ENCODE measurements around the gene PAQR6. TPM values are rescaled to one million over a fixed set of nuclear protein-coding genes. Genes with fewer than 3 reads are reported as not detected.
A peak's percentile ranks its signal among the peaks of the same experiment; 100 is the strongest.

The PAQR6 gene
- total and polyA plus RNA-seq, 10 of the 15 experiments (the other 5 are each of a cell fraction or from before 2014, with no cell fraction given): 0.42 to 4.5 (median 1.3) TPM

DNA sequence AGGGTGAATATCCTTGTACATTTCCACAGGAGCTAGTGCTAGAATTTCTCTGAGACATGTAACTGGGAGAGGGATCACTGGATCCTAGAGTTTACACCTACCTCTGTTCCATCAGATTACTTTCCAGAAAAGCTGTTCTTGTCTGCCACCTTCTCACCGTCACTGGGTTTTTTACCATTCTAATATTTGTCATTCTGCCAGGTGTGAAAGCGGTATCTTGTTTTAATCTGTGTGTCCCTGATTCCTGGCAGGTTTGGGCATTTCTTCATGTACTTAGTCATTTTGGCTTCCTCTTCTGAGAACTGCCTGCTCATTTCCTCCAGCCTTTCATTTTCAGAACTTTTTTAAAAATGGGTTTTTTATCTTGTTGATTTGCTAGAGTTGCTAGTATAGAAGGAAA lies 30.0 kb downstream of the PAQR6 start:
- no peaks in the 10 kb centered on the region for H3K9me3 ChIP-seq (replicated peaks; ENCODE audit: control insufficient read depth, insufficient read depth, low read length)
- no TSS peak for BruUV-seq (replicated peaks)
- peak overlapping the region; percentile 22 for H3K4me3 ChIP-seq
- POLR2A ChIA-PET: interaction anchor here (0.6 to 2.3 kb wide), 14 partner anchors 16 to 237 kb away, joined by 3 to 11 read pairs (median 4); partner anchors contain the start of gene SLC25A44
- in situ Hi-C loops (cut with MboI) (no loop called here), intact Hi-C loops (cut with micrococcal nuclease; ENCODE audit: unreplicated experiment) (no loop called here)
- H2AFZ ChIP-seq (ENCODE audit: control insufficient read depth, low read depth, low read length): peak overlapping the region; percentile 26
- H3K4me1 ChIP-seq (ENCODE audit: control insufficient read depth, insufficient read depth, low read length): peaks cover 24% of the 10 kb centered on the region
- CTCF ChIA-PET: interaction anchor here (0.7 to 14.2 kb wide), 7 partner anchors 8 to 168 kb away, joined by 3 to 502 read pairs (median 4); partner anchors contain the start of gene SEMA4A
- RAD21 ChIA-PET (ENCODE audit: unreplicated experiment): interaction anchor here (1.0 to 1.9 kb wide), 8 partner anchors 16 to 118 kb away, joined by 3 to 9 read pairs (median 5); partner anchors contain the start of gene SLC25A44
- ATAC-seq: peak; percentile 43
- SMC1A ChIA-PET (ENCODE audit: uncharacterized antibody, unreplicated experiment): interaction anchor here (0.9 to 14.3 kb wide), 7 partner anchors 9 to 128 kb away, joined by 3 to 411 read pairs (median 5); partner anchors contain the start of genes SEMA4A and SLC25A44
- no peaks in the 10 kb centered on the region for H3K27me3 ChIP-seq (replicated peaks in 1 of 2; ENCODE audit: control insufficient read depth in 2 of 2, insufficient read depth in 2 of 2, low read length in 1 of 2)
- H3K9ac ChIP-seq (ENCODE audit: control insufficient read depth, insufficient read depth, low read length): peak overlapping the region; percentile 42
- peak; percentile 43 for DNase-seq (ENCODE audit: low read depth, low spot score)
- no peaks in the 10 kb centered on the region for H4K20me1 ChIP-seq (ENCODE audit: control insufficient read depth, insufficient read depth)
- H3K4me2 ChIP-seq (ENCODE audit: control insufficient read depth, insufficient read depth): peak overlapping the region; percentile 93
- WGBS (ENCODE audit: insufficient coverage, insufficient replicate concordance, low lambda C conversion rate, missing lambda C conversion rate): 0% methylated on average over 2 of the region's 2 CpGs
- peaks cover 30% of the 10 kb centered on the region for H3K79me2 ChIP-seq (ENCODE audit: control insufficient read depth, insufficient read depth, low read length)
- H3K27ac ChIP-seq (ENCODE audit: control insufficient read depth, insufficient read depth): peak overlapping the region; percentile 90
- no peak for FAIRE-seq
- peaks cover 2% of the 10 kb centered on the region in 2 experiments; a peak in 3 of 4 replicates for H3K36me3 ChIP-seq (ENCODE audit: control insufficient read depth in 2 of 2, insufficient read depth in 2 of 2, low read length in 1 of 2)
- TF ChIP-seq HCFC1 (IDR thresholded peaks at IDR 0.05; ENCODE audit: low read length) (no peak), SRF (IDR thresholded peaks at IDR 0.05; ENCODE audit: low read depth in 2 of 2, low read length in 2 of 2) (no peak), SIX5 (IDR thresholded peaks at IDR 0.05; ENCODE audit: low read depth, low read length, severe bottlenecking) (no peak), CHD4 (IDR thresholded peaks at IDR 0.05) (no peak), BMI1 (IDR thresholded peaks at IDR 0.05; ENCODE audit: borderline replicate concordance) (no peak), SUPT20H (IDR thresholded peaks at IDR 0.05; ENCODE audit: borderline replicate concordance, control insufficient read depth, low read depth, low read length) (no peak), FOS (IDR thresholded peaks at IDR 0.05; ENCODE audit: borderline replicate concordance, extremely low read depth, insufficient read length) (no peak), NR2C1 (IDR thresholded peaks at IDR 0.05) (no peak), ZNF24 (IDR thresholded peaks at IDR 0.05) (no peak), STAT1 (conservative IDR thresholded peaks at IDR 0.05) (no peak), GABPA (IDR thresholded peaks at IDR 0.05; ENCODE audit: low read depth) (no peak), MYC (IDR thresholded peaks at IDR 0.05; ENCODE audit: insufficient read depth, insufficient read length, insufficient replicate concordance, low read length, severe bottlenecking) (no peak), RFX5 (IDR thresholded peaks at IDR 0.05; ENCODE audit: low read depth, low read length) (no peak), SREBF1 (IDR thresholded peaks at IDR 0.05; ENCODE audit: low read length) (no peak), MTA3 (IDR thresholded peaks at IDR 0.05; ENCODE audit: borderline replicate concordance, low read length) (no peak)
- TF ChIP-seq, protein P1, sequence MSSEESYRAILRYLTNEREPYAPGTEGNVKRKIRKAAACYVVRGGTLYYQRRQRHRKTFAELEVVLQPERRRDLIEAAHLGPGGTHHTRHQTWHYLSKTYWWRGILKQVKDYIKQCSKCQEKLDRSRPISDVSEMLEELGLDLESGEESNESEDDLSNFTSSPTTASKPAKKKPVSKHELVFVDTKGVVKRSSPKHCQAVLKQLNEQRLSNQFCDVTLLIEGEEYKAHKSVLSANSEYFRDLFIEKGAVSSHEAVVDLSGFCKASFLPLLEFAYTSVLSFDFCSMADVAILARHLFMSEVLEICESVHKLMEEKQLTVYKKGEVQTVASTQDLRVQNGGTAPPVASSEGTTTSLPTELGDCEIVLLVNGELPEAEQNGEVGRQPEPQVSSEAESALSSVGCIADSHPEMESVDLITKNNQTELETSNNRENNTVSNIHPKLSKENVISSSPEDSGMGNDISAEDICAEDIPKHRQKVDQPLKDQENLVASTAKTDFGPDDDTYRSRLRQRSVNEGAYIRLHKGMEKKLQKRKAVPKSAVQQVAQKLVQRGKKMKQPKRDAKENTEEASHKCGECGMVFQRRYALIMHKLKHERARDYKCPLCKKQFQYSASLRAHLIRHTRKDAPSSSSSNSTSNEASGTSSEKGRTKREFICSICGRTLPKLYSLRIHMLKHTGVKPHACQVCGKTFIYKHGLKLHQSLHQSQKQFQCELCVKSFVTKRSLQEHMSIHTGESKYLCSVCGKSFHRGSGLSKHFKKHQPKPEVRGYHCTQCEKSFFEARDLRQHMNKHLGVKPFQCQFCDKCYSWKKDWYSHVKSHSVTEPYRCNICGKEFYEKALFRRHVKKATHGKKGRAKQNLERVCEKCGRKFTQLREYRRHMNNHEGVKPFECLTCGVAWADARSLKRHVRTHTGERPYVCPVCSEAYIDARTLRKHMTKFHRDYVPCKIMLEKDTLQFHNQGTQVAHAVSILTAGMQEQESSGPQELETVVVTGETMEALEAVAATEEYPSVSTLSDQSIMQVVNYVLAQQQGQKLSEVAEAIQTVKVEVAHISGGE (CRISPR knock-in tag; IDR thresholded peaks at IDR 0.05): no peak
- TF ChIP-seq, protein P2, sequence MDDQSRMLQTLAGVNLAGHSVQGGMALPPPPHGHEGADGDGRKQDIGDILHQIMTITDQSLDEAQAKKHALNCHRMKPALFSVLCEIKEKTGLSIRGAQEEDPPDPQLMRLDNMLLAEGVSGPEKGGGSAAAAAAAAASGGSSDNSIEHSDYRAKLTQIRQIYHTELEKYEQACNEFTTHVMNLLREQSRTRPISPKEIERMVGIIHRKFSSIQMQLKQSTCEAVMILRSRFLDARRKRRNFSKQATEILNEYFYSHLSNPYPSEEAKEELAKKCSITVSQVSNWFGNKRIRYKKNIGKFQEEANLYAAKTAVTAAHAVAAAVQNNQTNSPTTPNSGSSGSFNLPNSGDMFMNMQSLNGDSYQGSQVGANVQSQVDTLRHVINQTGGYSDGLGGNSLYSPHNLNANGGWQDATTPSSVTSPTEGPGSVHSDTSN (IDR thresholded peaks at IDR 0.05; ENCODE audit: insufficient replicate concordance, low read depth, low read length): no peak
- TF ChIP-seq, protein P3, sequence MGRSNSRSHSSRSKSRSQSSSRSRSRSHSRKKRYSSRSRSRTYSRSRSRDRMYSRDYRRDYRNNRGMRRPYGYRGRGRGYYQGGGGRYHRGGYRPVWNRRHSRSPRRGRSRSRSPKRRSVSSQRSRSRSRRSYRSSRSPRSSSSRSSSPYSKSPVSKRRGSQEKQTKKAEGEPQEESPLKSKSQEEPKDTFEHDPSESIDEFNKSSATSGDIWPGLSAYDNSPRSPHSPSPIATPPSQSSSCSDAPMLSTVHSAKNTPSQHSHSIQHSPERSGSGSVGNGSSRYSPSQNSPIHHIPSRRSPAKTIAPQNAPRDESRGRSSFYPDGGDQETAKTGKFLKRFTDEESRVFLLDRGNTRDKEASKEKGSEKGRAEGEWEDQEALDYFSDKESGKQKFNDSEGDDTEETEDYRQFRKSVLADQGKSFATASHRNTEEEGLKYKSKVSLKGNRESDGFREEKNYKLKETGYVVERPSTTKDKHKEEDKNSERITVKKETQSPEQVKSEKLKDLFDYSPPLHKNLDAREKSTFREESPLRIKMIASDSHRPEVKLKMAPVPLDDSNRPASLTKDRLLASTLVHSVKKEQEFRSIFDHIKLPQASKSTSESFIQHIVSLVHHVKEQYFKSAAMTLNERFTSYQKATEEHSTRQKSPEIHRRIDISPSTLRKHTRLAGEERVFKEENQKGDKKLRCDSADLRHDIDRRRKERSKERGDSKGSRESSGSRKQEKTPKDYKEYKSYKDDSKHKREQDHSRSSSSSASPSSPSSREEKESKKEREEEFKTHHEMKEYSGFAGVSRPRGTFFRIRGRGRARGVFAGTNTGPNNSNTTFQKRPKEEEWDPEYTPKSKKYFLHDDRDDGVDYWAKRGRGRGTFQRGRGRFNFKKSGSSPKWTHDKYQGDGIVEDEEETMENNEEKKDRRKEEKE (IDR thresholded peaks at IDR 0.05): no peak

All from GM12878 (cell line).